Spinal cord (tissue), 10 donors: ENCODE measurements around the gene SLC35E2B. TPM values are rescaled to one million over a fixed set of nuclear protein-coding genes. Genes with fewer than 3 reads are reported as not detected.
A peak's percentile ranks its signal among the peaks of the same experiment; 100 is the strongest.
"Not testable (repeated sequence)": the region's sequence is repeated elsewhere in the genome, so short reads cannot be mapped to it uniquely, and the experiment has no call there.

Source experiments
- DNase-seq, 6 donors: peaks; one replicate each; pipeline versions ENCODE4 v3.0.0 to v3.0.0-alpha.2; 2013 to 2015; ENCODE audit warnings: low spot score in 6 of 6, low read depth in 4 of 6
- H3K27ac ChIP-seq: one replicate; pipeline ENCODE4 v1.5.1; 2013; ENCODE audit warnings: low read depth, low read length, control low read depth
- H3K27me3 ChIP-seq: one replicate; pipeline ENCODE4 v1.6.1; 2013; ENCODE audit warnings: low read length; ENCODE audit not compliant: control insufficient read depth, insufficient read depth
- H3K36me3 ChIP-seq: one replicate; pipeline ENCODE4 v1.6.1; 2013; ENCODE audit warnings: low read length; ENCODE audit not compliant: control insufficient read depth, insufficient read depth
- H3K4me1 ChIP-seq: one replicate; pipeline ENCODE4 v1.6.1; 2013; ENCODE audit warnings: low read length; ENCODE audit not compliant: control insufficient read depth, insufficient read depth
- H3K4me3 ChIP-seq: one replicate; pipeline ENCODE4 v1.5.1; 2013; ENCODE audit warnings: low read depth, low read length, control low read depth
- H3K9me3 ChIP-seq: one replicate; pipeline ENCODE4 v1.6.1; 2013; ENCODE audit warnings: low read length; ENCODE audit not compliant: control insufficient read depth, insufficient read depth
- WGBS: methylation state at CpG from one replicate; pipeline ENCODE4 v1.1.5; 2013; ENCODE audit warnings: missing lambda C conversion rate; ENCODE audit not compliant: insufficient coverage; 5-methylcytosine and 5-hydroxymethylcytosine counted together
- polyA plus RNA-seq, 2 donors: library from polyadenylated mRNA; unstranded; fragments of 120-200 nt; gene quantifications; one replicate each; pipeline ENCODE4 v1.2.1, GENCODE V29; 2013; ENCODE audit not compliant: insufficient read length in 2 of 2
- total RNA-seq, 2 donors: library from RNA; depleted of rRNA in 1 of 2; stranded (reverse); fragments of 120-200 nt in 1 of 2; fragments of >200 nt in 1 of 2; gene quantifications; one replicate each; pipeline versions ENCODE4 v1.2.3 to v1.2.4, GENCODE V29; 2013 to 2014
- donor health status: healthy.

The SLC35E2B gene
- total and polyA plus RNA-seq, 4 donors = 46.2 to 123 (median 70.9) TPM

DNA sequence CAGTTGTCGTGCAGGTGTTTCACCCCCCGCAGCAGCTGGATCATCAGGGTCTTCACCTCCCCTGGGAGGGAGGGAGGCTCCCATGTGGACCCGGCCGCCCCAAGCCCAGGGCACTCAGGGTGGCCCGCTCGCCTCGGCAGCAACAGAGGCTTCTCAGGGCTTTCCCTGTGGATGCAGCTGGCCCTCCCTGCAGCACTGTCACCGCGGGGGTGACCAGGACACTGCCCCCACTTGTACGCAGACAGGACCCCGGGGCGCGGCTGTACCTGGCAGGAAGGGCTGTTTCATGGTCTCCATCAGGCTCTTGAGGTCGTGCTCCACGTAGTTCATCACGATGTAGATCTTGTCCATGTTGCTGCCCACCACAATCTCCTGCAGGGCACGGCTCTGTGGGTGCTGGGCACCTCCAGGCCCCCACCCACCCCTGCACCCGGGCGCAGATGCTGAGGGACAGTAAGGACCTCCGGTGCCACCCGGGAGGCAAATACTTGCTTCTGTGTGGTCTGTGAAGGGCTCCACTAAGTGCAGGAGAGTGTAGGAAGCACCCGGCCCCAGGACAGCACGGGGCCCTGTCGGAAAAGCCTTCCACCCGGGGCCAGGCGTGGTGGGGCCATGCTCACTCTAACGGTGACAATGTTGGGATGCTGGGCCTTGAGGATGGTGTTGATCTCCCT, 11.8 kb upstream of the SLC35E2B start:
- WGBS = 96% methylated on average over 13 of the region's 27 CpGs
- peaks cover 42% of the 10 kb centered on the region for H3K36me3 ChIP-seq

DNA sequence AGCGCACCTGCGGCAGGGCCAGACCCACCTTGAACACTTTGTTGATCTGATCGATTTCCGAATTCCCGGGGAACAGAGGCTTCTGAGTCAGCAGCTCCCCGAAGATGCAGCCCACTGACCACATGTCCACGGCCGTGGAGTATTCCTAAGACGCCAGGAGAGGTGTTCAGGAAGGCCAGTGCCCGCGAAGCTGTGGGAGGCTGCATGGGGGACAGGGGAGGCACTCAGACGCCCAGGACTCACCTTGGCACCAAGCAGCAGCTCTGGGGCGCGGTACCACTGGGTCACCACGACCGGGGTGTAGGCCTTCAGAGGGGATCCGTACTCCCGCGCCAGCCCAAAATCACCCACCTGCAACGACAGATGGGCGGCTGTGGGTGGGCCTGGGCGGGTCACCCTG, 11.2 kb upstream of the SLC35E2B start:
- H3K4me1 ChIP-seq = no peaks in the 10 kb centered on the region
- no peak overlapping the region for H3K4me3 ChIP-seq
- H3K27me3 ChIP-seq = no peaks in the 10 kb centered on the region
- 97% methylated on average over 22 of the region's 22 CpGs for WGBS
- DNase-seq = no peak
- no peak overlapping the region for H3K27ac ChIP-seq
- peaks cover 42% of the 10 kb centered on the region for H3K36me3 ChIP-seq
- no peaks in the 10 kb centered on the region for H3K9me3 ChIP-seq

More for the DNA sequence above, 11.8 kb upstream of the SLC35E2B start:
- not testable (repeated sequence) for H3K4me3 ChIP-seq, H3K9me3 ChIP-seq, DNase-seq, H3K27me3 ChIP-seq, H3K27ac ChIP-seq, H3K4me1 ChIP-seq

DNA sequence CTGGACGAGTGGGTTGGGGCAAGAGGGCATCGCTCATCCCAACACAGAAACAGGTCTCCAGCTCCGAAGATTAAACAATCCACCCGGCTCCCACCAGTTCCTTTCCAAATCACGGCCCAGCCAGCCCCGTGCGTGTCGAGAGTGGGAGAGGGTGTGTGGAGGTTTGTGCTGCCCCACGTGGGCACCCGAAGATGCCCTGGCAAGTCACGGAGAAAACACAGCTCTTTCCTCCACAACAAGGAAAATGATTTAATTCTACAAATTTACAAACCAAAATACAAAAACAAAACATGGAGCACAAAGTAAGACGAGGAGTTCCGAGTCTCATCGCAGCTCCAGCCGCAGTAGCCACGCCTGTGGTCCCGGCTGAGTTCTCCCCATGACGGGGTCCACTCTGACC, 9.9 kb upstream of the SLC35E2B start:
- H3K36me3 ChIP-seq = peaks cover 39% of the 10 kb centered on the region
- not testable (repeated sequence) for H3K4me1 ChIP-seq, H3K4me3 ChIP-seq, H3K9me3 ChIP-seq, H3K27ac ChIP-seq, DNase-seq, H3K27me3 ChIP-seq
- WGBS = no CpG with 5 or more reads among the region's 18 CpGs

DNA sequence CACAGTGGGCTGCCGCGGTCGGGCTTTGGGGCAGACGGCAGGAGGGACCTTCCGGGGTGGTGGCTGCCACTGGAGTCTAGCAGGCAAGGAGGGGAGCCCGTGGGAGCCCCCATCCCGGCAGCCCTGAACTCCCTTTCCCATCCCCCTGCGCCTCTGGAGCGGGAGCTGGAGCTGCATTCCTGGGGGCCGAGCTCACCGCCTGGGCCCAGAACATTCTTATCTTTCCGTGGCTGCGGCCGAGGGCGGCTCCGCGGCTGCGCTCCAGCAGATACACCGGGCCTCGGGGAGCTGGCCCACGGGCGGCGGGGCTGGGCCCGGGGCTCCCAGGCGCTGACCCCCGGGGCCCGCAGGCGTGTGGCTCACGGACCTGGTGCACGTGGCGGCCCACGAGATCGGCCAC, 8.0 kb upstream of the SLC35E2B start:
- H3K4me3 ChIP-seq, H3K27ac ChIP-seq, H3K4me1 ChIP-seq, H3K27me3 ChIP-seq, DNase-seq, H3K9me3 ChIP-seq: not testable (repeated sequence)
- H3K36me3 ChIP-seq = peaks cover 23% of the 10 kb centered on the region
- no CpG with 5 or more reads among the region's 33 CpGs for WGBS

DNA sequence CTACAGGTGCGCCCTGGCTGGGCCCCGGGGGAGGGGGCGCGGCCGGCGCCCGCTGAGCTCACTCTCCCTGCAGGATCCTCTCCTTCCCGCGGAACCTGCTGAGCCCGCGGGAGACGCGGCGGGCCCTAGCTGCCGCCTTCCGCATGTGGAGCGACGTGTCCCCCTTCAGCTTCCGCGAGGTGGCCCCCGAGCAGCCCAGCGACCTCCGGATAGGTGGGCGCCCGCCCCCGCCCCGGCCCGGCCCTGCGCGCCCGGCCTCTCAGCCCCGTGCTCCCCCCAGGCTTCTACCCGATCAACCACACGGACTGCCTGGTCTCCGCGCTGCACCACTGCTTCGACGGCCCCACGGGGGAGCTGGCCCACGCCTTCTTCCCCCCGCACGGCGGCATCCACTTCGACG, 7.5 kb upstream of the SLC35E2B start:
- H3K27me3 ChIP-seq, DNase-seq, H3K27ac ChIP-seq, H3K4me1 ChIP-seq, H3K9me3 ChIP-seq, H3K4me3 ChIP-seq: not testable (repeated sequence)
- peaks cover 19% of the 10 kb centered on the region for H3K36me3 ChIP-seq
- WGBS = no CpG with 5 or more reads among the region's 45 CpGs

DNA sequence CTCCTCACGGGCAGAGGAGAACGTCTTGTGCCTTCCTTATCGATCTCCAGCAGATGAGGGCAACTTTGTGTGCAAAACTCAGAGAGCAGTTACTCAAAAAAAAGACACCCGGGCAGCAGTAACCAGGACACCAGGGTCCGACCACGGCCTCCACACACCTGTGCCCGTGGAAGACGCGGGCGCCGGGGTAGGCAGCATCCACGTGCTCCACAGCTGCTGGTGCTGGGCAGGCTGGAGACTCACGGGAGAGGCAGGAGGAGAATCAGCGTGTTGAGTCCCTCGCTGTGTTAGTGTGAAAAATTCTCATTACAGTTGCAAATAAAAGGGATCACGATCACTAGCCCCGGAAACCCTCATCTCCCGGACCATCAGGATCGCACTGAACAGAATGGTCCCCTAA, 6.5 kb upstream of the SLC35E2B start:
- not testable (repeated sequence) for H3K4me3 ChIP-seq, H3K9me3 ChIP-seq, H3K27me3 ChIP-seq, DNase-seq, H3K27ac ChIP-seq, H3K4me1 ChIP-seq, H3K36me3 ChIP-seq
- no CpG with 5 or more reads among the region's 19 CpGs for WGBS

DNA sequence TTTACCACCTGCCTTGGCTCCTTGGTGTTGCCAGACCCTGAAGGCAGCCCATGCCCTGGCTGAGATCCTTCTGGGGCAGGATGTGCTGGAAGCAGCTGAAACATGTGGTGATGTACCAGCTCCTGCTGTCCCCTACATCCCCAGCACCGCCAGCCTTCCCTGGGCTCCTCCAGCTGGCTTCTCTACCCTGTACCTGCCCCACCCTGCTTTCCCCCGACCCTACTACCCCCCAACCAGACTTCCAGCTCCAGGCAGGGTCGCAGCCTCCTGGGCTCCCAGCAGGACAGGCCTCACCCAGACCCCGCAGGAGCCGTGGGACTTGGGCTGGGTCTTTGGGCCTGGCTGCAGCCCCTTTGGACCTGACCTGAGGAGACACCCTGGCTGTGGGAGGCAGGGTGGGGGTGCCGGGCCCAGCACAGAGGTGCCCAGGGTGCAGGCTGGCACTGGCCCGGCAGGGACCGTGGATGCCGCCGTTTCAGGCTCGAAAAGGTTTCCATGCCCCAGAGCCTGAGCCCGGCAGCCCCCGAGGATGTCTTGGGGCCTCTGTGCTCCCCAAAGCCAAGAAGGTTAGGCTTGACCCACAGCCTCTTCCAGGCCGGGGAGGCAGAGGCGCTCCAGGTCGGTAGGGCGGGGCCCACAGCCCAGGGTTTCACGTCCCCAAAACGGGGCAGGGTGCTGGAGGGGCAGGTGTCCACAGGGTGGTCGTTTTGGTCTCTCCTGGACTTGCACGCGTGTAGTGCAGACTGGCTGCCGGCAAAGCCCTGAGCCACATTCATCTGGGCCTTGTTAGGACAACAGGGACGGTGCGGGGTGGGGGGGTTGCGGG, 5.0 kb upstream of the SLC35E2B start:
- not testable (repeated sequence) for H3K4me1 ChIP-seq
- 85% methylated on average over 7 of the region's 26 CpGs for WGBS

DNA sequence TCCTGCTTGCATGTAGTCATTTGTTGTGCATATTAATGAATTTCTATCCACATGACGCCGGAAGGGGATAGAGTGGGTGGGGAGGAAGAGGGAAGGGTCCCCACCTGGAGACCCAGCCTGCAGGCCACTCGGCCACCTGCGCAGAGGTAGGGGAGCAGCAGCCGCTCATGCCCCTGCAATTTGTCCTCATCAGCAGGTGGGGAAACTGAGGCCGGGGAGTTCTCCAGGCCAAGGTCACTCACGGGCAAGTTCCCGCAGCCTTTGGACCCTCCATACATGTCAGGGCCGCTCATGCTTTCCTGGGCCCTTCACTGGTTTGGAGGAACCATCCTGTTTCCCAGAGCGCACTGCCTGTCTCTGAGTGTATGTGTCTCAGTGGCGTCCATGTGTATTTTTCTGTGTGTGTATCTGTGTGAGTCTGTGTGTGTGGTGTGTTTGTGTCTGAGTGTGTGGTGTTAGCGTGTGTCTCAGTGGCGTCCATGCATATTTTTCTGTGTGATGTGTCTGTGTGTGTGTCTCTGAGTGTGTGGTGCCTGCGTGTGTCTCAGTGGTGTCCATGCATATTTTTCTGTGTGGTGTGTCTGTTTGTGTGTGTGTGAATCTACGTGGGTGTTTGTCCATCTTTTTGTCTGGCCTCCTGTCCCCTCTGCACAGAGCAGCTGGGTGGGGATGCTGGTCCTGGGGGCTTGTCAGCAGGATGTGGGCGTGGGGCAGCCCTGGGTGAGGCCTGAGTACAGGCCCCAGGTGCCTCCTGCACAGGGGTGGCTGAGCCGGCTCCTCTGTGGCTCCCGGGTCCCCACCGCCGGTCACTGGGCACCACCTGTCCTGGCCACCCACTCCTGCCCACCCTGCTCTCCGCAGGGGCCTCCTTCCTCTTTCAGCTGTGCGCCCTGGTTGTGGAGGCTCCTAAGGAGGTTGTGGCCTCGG, 4.1 kb upstream of the SLC35E2B start:
- not testable (repeated sequence) for H3K36me3 ChIP-seq, H3K4me1 ChIP-seq, H3K27me3 ChIP-seq, H3K9me3 ChIP-seq, H3K27ac ChIP-seq, DNase-seq, H3K4me3 ChIP-seq
- WGBS = 98% methylated on average over 8 of the region's 23 CpGs

More for the DNA sequence above, 5.0 kb upstream of the SLC35E2B start:
- not testable (repeated sequence) for H3K4me3 ChIP-seq, H3K36me3 ChIP-seq, H3K9me3 ChIP-seq, DNase-seq, H3K27ac ChIP-seq, H3K27me3 ChIP-seq

DNA sequence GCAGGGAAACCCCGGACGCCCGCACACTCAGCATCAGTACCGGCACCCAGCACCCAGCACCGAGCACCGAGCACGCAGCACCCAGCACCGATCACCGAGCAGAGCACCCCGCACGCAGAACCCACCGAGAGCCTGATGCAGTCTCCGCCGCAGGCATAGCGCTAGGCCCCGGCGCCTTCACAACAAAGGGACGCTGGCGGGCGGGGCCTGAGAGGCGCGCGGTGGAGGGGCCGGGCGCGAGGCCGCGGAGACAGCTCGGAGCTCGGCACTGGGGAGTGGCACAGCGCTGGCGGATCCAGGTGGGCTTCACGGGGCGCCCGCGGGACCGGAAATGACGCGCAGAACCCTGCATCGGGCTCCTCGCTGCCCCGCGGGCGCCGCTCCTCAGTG, 276 bp downstream of the SLC35E2B start:
- DNase-seq = peak in 5 of 6 donors; percentile 6 to 91 (median 29)
- H3K9me3 ChIP-seq, H3K36me3 ChIP-seq, H3K27me3 ChIP-seq, H3K4me1 ChIP-seq: not testable (repeated sequence)
- Histone ChIP-seq H3K27ac (peak overlapping the region; percentile 92), H3K4me3 (peak overlapping the region; percentile 51)
- WGBS = 0% methylated on average over 14 of the region's 45 CpGs
